H9 (cell line): ENCODE data around the gene TENM4. TPM values are rescaled to one million over a fixed set of nuclear protein-coding genes. Genes with fewer than 3 reads are reported as not detected.

Source experiments
- DNase-seq: peaks from one replicate; pipeline ENCODE4 v3.0.0-alpha.2; 2017
- H2AFZ ChIP-seq: one replicate; pipeline ENCODE4 v1.6.1; 2013; ENCODE audit warnings: mild to moderate bottlenecking, low read length, control low read depth, moderate library complexity
- H2AK5ac ChIP-seq: 2 replicates; pipeline ENCODE4 v1.6.1; 2013; ENCODE audit warnings: low read length, control low read depth, mixed read lengths; ENCODE audit not compliant: insufficient read length
- H2BK120ac ChIP-seq: one replicate; pipeline ENCODE4 v1.6.1; 2013; ENCODE audit warnings: low read depth, mild to moderate bottlenecking, low read length, control low read depth, inconsistent platforms; ENCODE audit not compliant: poor library complexity, severe bottlenecking
- H2BK12ac ChIP-seq: 2 replicates; pipeline ENCODE4 v1.6.1; 2013; ENCODE audit warnings: low read length, control low read depth, mixed read lengths, low read depth; ENCODE audit not compliant: insufficient read length
- H2BK15ac ChIP-seq: 2 replicates; pipeline ENCODE4 v1.6.1; 2013; ENCODE audit warnings: low read depth, low read length, control low read depth
- H2BK20ac ChIP-seq: one replicate; pipeline ENCODE4 v1.6.1; 2013; ENCODE audit warnings: low read depth, mild to moderate bottlenecking, low read length, control low read depth, inconsistent platforms; ENCODE audit not compliant: poor library complexity, severe bottlenecking
- H2BK5ac ChIP-seq: 2 replicates; pipeline ENCODE4 v1.6.1; 2013; ENCODE audit warnings: low read length, control low read depth, mixed read lengths; ENCODE audit not compliant: insufficient read length
- H3K14ac ChIP-seq: 2 replicates; pipeline ENCODE4 v1.6.1; 2013; ENCODE audit warnings: low read length, control low read depth; ENCODE audit not compliant: insufficient read depth
- H3K18ac ChIP-seq: 2 replicates; pipeline ENCODE4 v1.6.1; 2013; ENCODE audit warnings: low read depth, mild to moderate bottlenecking, mixed read lengths, low read length, control low read depth; ENCODE audit not compliant: insufficient read length
- H3K23ac ChIP-seq: 2 replicates; pipeline ENCODE4 v1.6.1; 2013; ENCODE audit warnings: low read length, control low read depth, mixed read lengths, low read depth; ENCODE audit not compliant: insufficient read length
- H3K23me2 ChIP-seq: 2 replicates; pipeline ENCODE4 v1.6.1; 2013; ENCODE audit warnings: low read depth, mild to moderate bottlenecking, mixed read lengths, low read length, control low read depth; ENCODE audit not compliant: insufficient read length, poor library complexity, severe bottlenecking
- H3K27ac ChIP-seq: 2 replicates; pipeline ENCODE4 v1.5.1; 2013; ENCODE audit warnings: low read length, control low read depth, mixed read lengths, low read depth; ENCODE audit not compliant: insufficient read length
- H3K27me3 ChIP-seq: 2 replicates; pipeline ENCODE4 v1.6.1; 2013; ENCODE audit warnings: low read length, control low read depth, inconsistent platforms; ENCODE audit not compliant: insufficient read depth
- H3K4ac ChIP-seq: 2 replicates; pipeline ENCODE4 v1.6.1; 2013; ENCODE audit warnings: low read depth, mild to moderate bottlenecking, control low read depth, inconsistent platforms, low read length, moderate library complexity
- H3K4me1 ChIP-seq: 2 replicates; pipeline ENCODE4 v1.6.1; 2013; ENCODE audit warnings: low read length, control low read depth, inconsistent platforms; ENCODE audit not compliant: insufficient read depth
- H3K4me2 ChIP-seq: 2 replicates; pipeline ENCODE4 v1.6.1; 2013; ENCODE audit warnings: low read length, control low read depth, mixed read lengths; ENCODE audit not compliant: insufficient read length, insufficient read depth
- H3K56ac ChIP-seq: 2 replicates; pipeline ENCODE4 v1.6.1; 2013; ENCODE audit warnings: low read depth, mild to moderate bottlenecking, mixed read lengths, low read length, control low read depth; ENCODE audit not compliant: insufficient read length
- H3K79me1 ChIP-seq: 2 replicates; pipeline ENCODE4 v1.6.1; 2013; ENCODE audit warnings: low read depth, mild to moderate bottlenecking, moderate library complexity, low read length, control low read depth, inconsistent platforms; ENCODE audit not compliant: insufficient read depth, poor library complexity, severe bottlenecking
- H3K79me2 ChIP-seq: 2 replicates; pipeline ENCODE4 v1.6.1; 2013; ENCODE audit warnings: low read length, control low read depth, inconsistent platforms; ENCODE audit not compliant: insufficient read depth
- H3K9ac ChIP-seq: 2 replicates; pipeline ENCODE4 v1.6.1; 2013; ENCODE audit warnings: low read length, control low read depth, mixed read lengths; ENCODE audit not compliant: insufficient read length; ENCODE audit errors: extremely low read depth
- H3K9me3 ChIP-seq: one replicate; pipeline ENCODE4 v1.6.1; 2013; ENCODE audit warnings: low read depth, low read length, inconsistent platforms; ENCODE audit not compliant: control insufficient read depth
- H3T11ph ChIP-seq: one replicate; pipeline ENCODE4 v1.6.1; 2013; ENCODE audit warnings: mild to moderate bottlenecking, low read length, control low read depth, inconsistent platforms
- H4K20me1 ChIP-seq: one replicate; pipeline ENCODE4 v1.6.1; 2013; ENCODE audit not compliant: control insufficient read depth, insufficient read length, insufficient read depth
- H4K5ac ChIP-seq: 2 replicates; pipeline ENCODE4 v1.6.1; 2013; ENCODE audit warnings: low read depth, mild to moderate bottlenecking, mixed read lengths, low read length, control low read depth; ENCODE audit not compliant: insufficient read length
- H4K8ac ChIP-seq: replicated peaks from 2 replicates; pipeline ENCODE4 v1.6.1; 2013; ENCODE audit warnings: low read length, control low read depth, mixed read lengths, low read depth; ENCODE audit not compliant: insufficient read length
- H4K91ac ChIP-seq: 2 replicates; pipeline ENCODE4 v1.6.1; 2013; ENCODE audit warnings: low read depth, mild to moderate bottlenecking, moderate library complexity, mixed read lengths, low read length, control low read depth; ENCODE audit not compliant: insufficient read length
- H3K27ac Mint-ChIP-seq, 3 experiments: 2 replicates in 2 of 3; 3 replicates in 1 of 3; pipeline ENCODE4 v1.8.0; 2020 to 2021; ENCODE audit warnings: mixed read lengths in 3 of 3, mild to moderate bottlenecking in 1 of 3, moderate library complexity in 1 of 3
- H3K27me3 Mint-ChIP-seq: 2 replicates; pipeline ENCODE4 v1.8.0; 2021; ENCODE audit warnings: low read depth, mild to moderate bottlenecking, moderate library complexity, mixed read lengths
- H3K36me3 Mint-ChIP-seq, 3 experiments: 2 replicates in 2 of 3; 3 replicates in 1 of 3; pipeline ENCODE4 v1.8.0; 2020 to 2021; ENCODE audit warnings: low read depth in 3 of 3, mixed read lengths in 3 of 3; ENCODE audit not compliant: insufficient read depth in 1 of 3
- H3K4me1 Mint-ChIP-seq, 2 experiments: 2 replicates each; pipeline ENCODE4 v1.8.0; 2020; ENCODE audit warnings: mixed read lengths in 2 of 2
- H3K4me3 Mint-ChIP-seq, 2 experiments: 2 replicates in 1 of 2; 3 replicates in 1 of 2; pipeline ENCODE4 v1.8.0; 2020 to 2021; ENCODE audit warnings: mild to moderate bottlenecking in 2 of 2, mixed read lengths in 2 of 2, moderate library complexity in 1 of 2
- H3K9me3 Mint-ChIP-seq, 2 experiments: 2 replicates in 1 of 2; 3 replicates in 1 of 2; pipeline ENCODE4 v1.8.0; 2020; ENCODE audit warnings: mild to moderate bottlenecking in 2 of 2, mixed read lengths in 2 of 2, moderate library complexity in 1 of 2
- WGBS: extraction: QIAGEN DNeasy Blood & Tissue Kit; methylation state at CpG from one replicate; pipeline ENCODE4 v1.1.7; 2013; ENCODE audit warnings: missing lambda C conversion rate, low lambda C conversion rate, mixed read lengths; ENCODE audit not compliant: insufficient read length; ENCODE audit errors: extremely low coverage; 5-methylcytosine and 5-hydroxymethylcytosine counted together
- total RNA-seq: library from RNA; stranded (reverse); gene quantifications from 2 replicates; pipeline ENCODE4 v1.2.1, GENCODE V29; 2021
- TF ChIP-seq, protein P1 (sequence below): fragments of 200-600 bp; sonication (generic); conservative IDR thresholded peaks from 3 replicates; pipeline ENCODE4 v1.8.0; 2021; ENCODE audit warnings: antibody characterized with exemption, mild to moderate bottlenecking

TENM4 gene
- total RNA-seq, 1 experiment from 2014 or later: 4.6 TPM

- Histone ChIP-seq H2BK20ac (no peak overlapping the region), H3K4ac (no peak overlapping the region), H2BK5ac (no peak overlapping the region), H3K23me2 (no peaks in the 10 kb centered on the region), H4K5ac (no peak overlapping the region), H3K4me2 (no peak overlapping the region), H3K18ac (no peak overlapping the region), H3K56ac (no peak overlapping the region), H4K8ac (no peak overlapping the region), H3K79me1 (no peaks in the 10 kb centered on the region), H3K14ac (no peak overlapping the region), H2BK15ac (no peak overlapping the region), H4K20me1 (no peaks in the 10 kb centered on the region), H3K9ac (no peak overlapping the region), H3K27ac (no peak overlapping the region), H2BK12ac (no peak overlapping the region), H4K91ac (no peak overlapping the region), H3K79me2 (no peaks in the 10 kb centered on the region), H3K23ac (no peak overlapping the region), H3K9me3 (no peaks in the 10 kb centered on the region), H2AK5ac (no peak overlapping the region), H2BK120ac (no peak overlapping the region), H3T11ph (no peak overlapping the region), H3K4me1 (peaks cover 3% of the 10 kb centered on the region; the same call in 1 of the 2 replicates), H3K27me3 (no peaks in the 10 kb centered on the region), H2AFZ (no peak overlapping the region)
- no peaks in the 10 kb centered on the region for H3K9me3 Mint-ChIP-seq
- TF ChIP-seq, protein P1, sequence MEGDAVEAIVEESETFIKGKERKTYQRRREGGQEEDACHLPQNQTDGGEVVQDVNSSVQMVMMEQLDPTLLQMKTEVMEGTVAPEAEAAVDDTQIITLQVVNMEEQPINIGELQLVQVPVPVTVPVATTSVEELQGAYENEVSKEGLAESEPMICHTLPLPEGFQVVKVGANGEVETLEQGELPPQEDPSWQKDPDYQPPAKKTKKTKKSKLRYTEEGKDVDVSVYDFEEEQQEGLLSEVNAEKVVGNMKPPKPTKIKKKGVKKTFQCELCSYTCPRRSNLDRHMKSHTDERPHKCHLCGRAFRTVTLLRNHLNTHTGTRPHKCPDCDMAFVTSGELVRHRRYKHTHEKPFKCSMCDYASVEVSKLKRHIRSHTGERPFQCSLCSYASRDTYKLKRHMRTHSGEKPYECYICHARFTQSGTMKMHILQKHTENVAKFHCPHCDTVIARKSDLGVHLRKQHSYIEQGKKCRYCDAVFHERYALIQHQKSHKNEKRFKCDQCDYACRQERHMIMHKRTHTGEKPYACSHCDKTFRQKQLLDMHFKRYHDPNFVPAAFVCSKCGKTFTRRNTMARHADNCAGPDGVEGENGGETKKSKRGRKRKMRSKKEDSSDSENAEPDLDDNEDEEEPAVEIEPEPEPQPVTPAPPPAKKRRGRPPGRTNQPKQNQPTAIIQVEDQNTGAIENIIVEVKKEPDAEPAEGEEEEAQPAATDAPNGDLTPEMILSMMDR: peak; percentile 40; the same call in 2 of the 3 replicates
- H3K27ac Mint-ChIP-seq: no peak overlapping the region
- DNase-seq: peak; percentile 43
- H3K36me3 Mint-ChIP-seq: no peaks in the 10 kb centered on the region
- H3K4me3 Mint-ChIP-seq: no peak overlapping the region
- no peaks in the 10 kb centered on the region; the same call in 1 of the 2 replicates for H3K27me3 Mint-ChIP-seq
- peaks cover 34 to 60% of the 10 kb centered on the region in 2 experiments for H3K4me1 Mint-ChIP-seq
- no CpG with 5 or more reads among the region's 1 CpG for WGBS
Measured at GRCh38 chr11:79371152-79371551, 69.7 kb downstream of the TENM4 start.
